H1 (cell line): ENCODE results near the gene PDGFB. TPM values are rescaled to one million over a fixed set of nuclear protein-coding genes. Genes with fewer than 3 reads are reported as not detected.

Source experiments
- CTCF ChIA-PET: fragments of 300-600 bp; sonication (Branson Sonifier 250); formaldehyde crosslinking; loops from one replicate; lab custom pipeline; 2021; ENCODE audit not compliant: partially characterized antibody; lab: Charles Lee
- POLR2A ChIA-PET: fragments of 300-600 bp; sonication (Branson Sonifier 250); formaldehyde crosslinking; loops from one replicate; lab custom pipeline; 2021; ENCODE audit warnings: inconsistent platforms; ENCODE audit not compliant: partially characterized antibody; lab: Charles Lee
- DNase-seq, 2 experiments: peaks; one replicate each; pipeline versions ENCODE4 v3.0.0 to v3.0.0-alpha.2; 2010 to 2022; ENCODE audit warnings: low spot score in 2 of 2, low read depth in 1 of 2, mixed read lengths in 1 of 2
- FAIRE-seq: peaks from 2 replicates; lab custom pipeline; 2011; peaks lifted over from hg19 to GRCh38; lab: Jason Lieb, UNC
- H2AFZ ChIP-seq: 2 replicates; pipeline ENCODE4 v1.8.1; 2012; ENCODE audit warnings: low read length, inconsistent platforms
- H2AK5ac ChIP-seq: 2 replicates; pipeline ENCODE4 v1.6.1; 2013; ENCODE audit warnings: low read depth, low read length
- H2BK120ac ChIP-seq: replicated peaks from 2 replicates; pipeline ENCODE3; 2013; ENCODE audit warnings: low read depth, low read length, inconsistent platforms
- H2BK12ac ChIP-seq: 2 replicates; pipeline ENCODE4 v1.6.1; 2013; ENCODE audit warnings: low read depth, low read length
- H2BK15ac ChIP-seq: 2 replicates; pipeline ENCODE4 v1.6.1; 2013; ENCODE audit warnings: low read length
- H2BK20ac ChIP-seq: 2 replicates; pipeline ENCODE4 v1.6.1; 2013; ENCODE audit warnings: low read length
- H2BK5ac ChIP-seq: 2 replicates; pipeline ENCODE4 v1.6.1; 2013; ENCODE audit warnings: low read depth, low read length
- H3K14ac ChIP-seq: 2 replicates; pipeline ENCODE4 v1.6.1; 2013; ENCODE audit warnings: inconsistent platforms; ENCODE audit not compliant: insufficient read length
- H3K18ac ChIP-seq: 2 replicates; pipeline ENCODE4 v1.6.1; 2013; ENCODE audit warnings: low read length; ENCODE audit errors: extremely low read depth
- H3K23ac ChIP-seq: 2 replicates; pipeline ENCODE4 v1.6.1; 2013; ENCODE audit warnings: inconsistent platforms; ENCODE audit not compliant: insufficient read length
- H3K23me2 ChIP-seq: 2 replicates; pipeline ENCODE4 v1.6.1; 2013; ENCODE audit warnings: low read depth, low read length
- H3K27ac ChIP-seq: 2 replicates; pipeline ENCODE4 v1.6.1; 2011; ENCODE audit warnings: low read depth, low read length, inconsistent platforms
- H3K27me3 ChIP-seq, 4 experiments: replicated peaks in 1 of 4; 1 replicate in 1 of 4; 2 replicates in 3 of 4; pipeline versions ENCODE4 v1.6.1 to v1.8.1; 2011 to 2013; ENCODE audit warnings: low read length in 3 of 4, mild to moderate bottlenecking in 3 of 4, inconsistent platforms in 2 of 4, mixed read lengths in 2 of 4, moderate library complexity in 1 of 4; ENCODE audit not compliant: control insufficient read depth in 3 of 4, insufficient read depth in 3 of 4; ENCODE audit errors: extremely low read depth in 1 of 4
- H3K36me3 ChIP-seq, 4 experiments: 2 replicates each; pipeline versions ENCODE4 v1.6.1 to v1.8.1; 2011 to 2013; ENCODE audit warnings: mild to moderate bottlenecking in 4 of 4, low read length in 3 of 4, moderate library complexity in 2 of 4, control low read depth in 1 of 4, inconsistent platforms in 1 of 4; ENCODE audit not compliant: insufficient read depth in 4 of 4, control insufficient read depth in 2 of 4
- H3K4ac ChIP-seq: replicated peaks from 2 replicates; pipeline ENCODE3; 2013; ENCODE audit warnings: low read length, low read depth, mixed read lengths, inconsistent platforms; ENCODE audit not compliant: insufficient read length
- H3K4me1 ChIP-seq, 4 experiments: replicated peaks in 1 of 4; 1 replicate in 1 of 4; 2 replicates in 3 of 4; pipeline versions ENCODE4 v1.6.1 to v1.8.1; 2011 to 2013; ENCODE audit warnings: low read length in 3 of 4, inconsistent platforms in 2 of 4, mixed read lengths in 1 of 4; ENCODE audit not compliant: insufficient read depth in 4 of 4, control insufficient read depth in 3 of 4
- H3K4me2 ChIP-seq, 2 experiments: 2 replicates each; pipeline versions ENCODE4 v1.6.1 to v1.8.1; 2011 to 2013; ENCODE audit warnings: low read depth in 2 of 2, low read length in 2 of 2, control low read depth in 1 of 2, inconsistent platforms in 1 of 2, mild to moderate bottlenecking in 1 of 2; ENCODE audit not compliant: insufficient read depth in 1 of 2
- H3K4me3 ChIP-seq, 4 experiments: fragments of 200-600, 300-600 bp in 1 of 4; sonication (generic), shearing (Covaris generic), sonication (Bioruptor Twin) in 1 of 4; 2 replicates each; pipeline versions ENCODE4 v1.5.1 to v1.8.1; 2011 to 2016; ENCODE audit warnings: low read length in 4 of 4, low read depth in 3 of 4, control low read depth in 2 of 4, inconsistent platforms in 2 of 4, mild to moderate bottlenecking in 2 of 4, mixed read lengths in 1 of 4, moderate library complexity in 1 of 4; ENCODE audit not compliant: insufficient read depth in 2 of 4; ENCODE audit errors: extremely low read depth in 1 of 4
- H3K56ac ChIP-seq: replicated peaks from 2 replicates; pipeline ENCODE3; 2013; ENCODE audit warnings: low read depth, mild to moderate bottlenecking, mixed read lengths, low read length, inconsistent platforms; ENCODE audit not compliant: insufficient read length
- H3K79me1 ChIP-seq: 2 replicates; pipeline ENCODE4 v1.6.1; 2013; ENCODE audit warnings: low read depth, low read length, control low read depth
- H3K79me2 ChIP-seq, 2 experiments: 2 replicates each; pipeline versions ENCODE4 v1.6.1 to v1.8.1; 2012 to 2013; ENCODE audit warnings: low read length in 2 of 2, mild to moderate bottlenecking in 2 of 2, inconsistent platforms in 1 of 2; ENCODE audit not compliant: insufficient read depth in 2 of 2, control insufficient read depth in 1 of 2
- H3K9ac ChIP-seq, 4 experiments: replicated peaks in 1 of 4; 1 replicate in 1 of 4; 2 replicates in 3 of 4; pipeline versions ENCODE4 v1.6.1 to v1.8.1; 2011 to 2013; ENCODE audit warnings: low read depth in 3 of 4, low read length in 3 of 4, control low read depth in 2 of 4, mild to moderate bottlenecking in 2 of 4, moderate library complexity in 2 of 4, inconsistent platforms in 1 of 4; ENCODE audit errors: extremely low read depth in 1 of 4
- H3K9me3 ChIP-seq, 2 experiments: 2 replicates each; pipeline versions ENCODE4 v1.6.1 to v1.8.1; 2012 to 2013; ENCODE audit warnings: mild to moderate bottlenecking in 2 of 2, moderate library complexity in 2 of 2, control low read depth in 1 of 2, inconsistent platforms in 1 of 2, low read depth in 1 of 2, low read length in 1 of 2, mixed read lengths in 1 of 2; ENCODE audit not compliant: insufficient read depth in 2 of 2
- H4K20me1 ChIP-seq, 2 experiments: replicated peaks in 1 of 2; 2 replicates each; pipeline versions ENCODE3 to v1.8.1; 2011 to 2013; ENCODE audit warnings: inconsistent platforms in 2 of 2, low read length in 2 of 2, mild to moderate bottlenecking in 1 of 2; ENCODE audit not compliant: insufficient read depth in 2 of 2, control insufficient read depth in 1 of 2
- H4K5ac ChIP-seq: 2 replicates; pipeline ENCODE4 v1.6.1; 2013; ENCODE audit warnings: low read length, low read depth, mixed read lengths, inconsistent platforms; ENCODE audit not compliant: insufficient read length
- H4K8ac ChIP-seq: 2 replicates; pipeline ENCODE4 v1.8.0; 2013; ENCODE audit warnings: mild to moderate bottlenecking, moderate library complexity, low read length, inconsistent platforms; ENCODE audit not compliant: insufficient read depth; ENCODE audit errors: extremely low read depth
- H4K91ac ChIP-seq: replicated peaks from 2 replicates; pipeline ENCODE3; 2013; ENCODE audit warnings: low read length, mixed read lengths, inconsistent platforms; ENCODE audit not compliant: insufficient read length
- CHD1 ChIP-seq: IDR thresholded peaks from 2 replicates; pipeline ENCODE4 v1.6.1; 2012; ENCODE audit warnings: low read depth, low read length, improper control_type of control experiment
- HDAC6 ChIP-seq: IDR thresholded peaks from one replicate; pipeline ENCODE4 v1.7.1; 2012; ENCODE audit warnings: low read depth, mild to moderate bottlenecking, inconsistent platforms, low read length, moderate library complexity
- JUN ChIP-seq: IDR thresholded peaks from 2 replicates; pipeline ENCODE4 v1.6.1; 2011; ENCODE audit warnings: low read depth, mild to moderate bottlenecking, improper control_type of control experiment, low read length
- NRF1 ChIP-seq: IDR thresholded peaks from 2 replicates; pipeline ENCODE4 v1.6.1; 2011; ENCODE audit warnings: mild to moderate bottlenecking, low read depth, low read length, improper control_type of control experiment
- WGBS, 2 experiments: shearing (Covaris generic) in 1 of 2; methylation state at CpG; one replicate each; pipeline versions ENCODE4 v1.1.6 to v1.1.7; 2013 to 2015; ENCODE audit warnings: low lambda C conversion rate in 2 of 2, mixed read lengths in 2 of 2, inconsistent platforms in 1 of 2, low coverage in 1 of 2, missing lambda C conversion rate in 1 of 2; ENCODE audit not compliant: insufficient replicate concordance in 2 of 2, insufficient coverage in 1 of 2, insufficient read length in 1 of 2; ENCODE audit errors: extremely low coverage in 1 of 2, missing lambda C conversion rate in 1 of 2; 5-methylcytosine and 5-hydroxymethylcytosine counted together
- polyA plus RNA-seq, 7 experiments: library from polyadenylated mRNA; depleted of rRNA in 3 of 7; stranded (reverse) in 5 of 7; unstranded in 2 of 7; fragments of >200 nt in 5 of 7; fragments of 200-250 nt in 2 of 7; gene quantifications; 1 replicate in 5 of 7; 2 replicates in 1 of 7; 4 replicates in 1 of 7; pipeline versions ENCODE4 v1.2.1 to v1.2.3, GENCODE V29; 2011 to 2013; ENCODE audit warnings: missing spikeins in 2 of 7, mixed read lengths in 2 of 7
- total RNA-seq: library from RNA; stranded (reverse); fragmentation: NEBNext Ultra II Directional; extraction: Animal tissue kit (Norgen Biotek cat#: 25700); gene quantifications from 2 replicates; pipeline ENCODE4 v1.2.1, GENCODE V29; 2021

The PDGFB gene
- total and polyA plus RNA-seq, 2 of the 8 experiments (the other 6 are each of a cell fraction or from before 2014, with no cell fraction given) = 3.9 to 8.5 TPM

DNA sequence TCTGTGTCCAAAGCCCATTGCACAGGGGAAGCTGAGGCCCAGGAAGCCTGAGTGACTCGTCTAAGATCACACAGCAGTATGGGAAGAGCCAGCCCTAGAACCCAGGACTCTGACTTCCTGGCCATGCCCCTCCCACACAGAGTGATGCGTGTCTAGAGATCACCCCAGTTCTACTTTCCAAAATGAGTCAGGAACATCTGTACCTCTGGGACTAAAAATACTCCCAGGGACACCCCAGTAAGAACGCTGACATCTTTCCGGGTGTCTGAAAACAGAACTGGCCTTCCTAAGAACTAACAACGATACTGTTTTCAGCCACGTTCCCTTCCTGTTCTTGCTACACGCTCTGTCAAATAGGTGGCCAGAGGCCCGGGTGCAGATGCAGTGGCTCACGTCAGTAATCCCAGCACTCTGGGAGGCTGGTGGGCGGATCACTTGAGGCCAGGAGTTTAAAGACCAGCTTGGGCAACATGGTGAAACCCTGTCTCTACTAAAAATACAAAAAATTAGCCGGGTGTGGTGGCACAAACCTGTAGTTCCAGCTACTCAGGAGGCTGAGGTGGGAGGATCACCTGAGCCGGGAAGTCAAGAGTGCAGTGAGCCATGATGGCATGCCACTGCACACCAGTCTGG, 21.7 kb upstream of the PDGFB start:
- H3K4me2 ChIP-seq = no peak overlapping the region
- no peak for TF ChIP-seq NRF1
- no peak for TF ChIP-seq HDAC6
- TF ChIP-seq CHD1 = no peak
- TF ChIP-seq JUN = no peak
- TF ChIP-seq, all 59 proteins: peak for 0
- no peaks in the 10 kb centered on the region for H3K79me2 ChIP-seq
- H3K23ac ChIP-seq = no peak overlapping the region
- no peak overlapping the region for H2BK20ac ChIP-seq
- H4K8ac ChIP-seq = no peak overlapping the region
- POLR2A ChIA-PET = no interaction called here
- H3K4ac ChIP-seq = no peak overlapping the region
- H2BK120ac ChIP-seq = no peak overlapping the region
- H3K56ac ChIP-seq = no peak overlapping the region
- FAIRE-seq (no peak), DNase-seq (no peak)
- no peaks in the 10 kb centered on the region for H3K79me1 ChIP-seq
- H3K14ac ChIP-seq = no peak overlapping the region
- no peak overlapping the region; a peak in 1 of 7 replicates for H3K9ac ChIP-seq
- H4K5ac ChIP-seq = no peak overlapping the region
- H2AK5ac ChIP-seq = no peak overlapping the region
- CTCF ChIA-PET = interaction anchor here (1.0 kb wide), 1 partner anchor 168 kb away, joined by 3 read pairs; no protein-coding TSS in a partner anchor
- no peak overlapping the region for H2BK12ac ChIP-seq
- H3K18ac ChIP-seq = no peak overlapping the region
- H3K27ac ChIP-seq = no peak overlapping the region
- H3K36me3 ChIP-seq = no peaks in the 10 kb centered on the region
- H3K23me2 ChIP-seq = no peaks in the 10 kb centered on the region
- no peaks in the 10 kb centered on the region; a peak in 1 of 7 replicates for H3K27me3 ChIP-seq
- H2AFZ ChIP-seq = no peak overlapping the region
- H4K20me1 ChIP-seq = no peaks in the 10 kb centered on the region
- H2BK5ac ChIP-seq = no peak overlapping the region
- WGBS, 2 experiments = 84% methylated on average over 12 of the region's 12 CpGs; no CpG with 5 or more reads in 1 of the 2 experiments
- H3K9me3 ChIP-seq = 0 out of 4 replicates have a peak, but pooled peaks cover 2 to 5% of the 10 kb centered on the region in 2 experiments
- no peak overlapping the region for H4K91ac ChIP-seq
- H3K4me1 ChIP-seq = peaks cover 0 to 7% (median under 1%) of the 10 kb centered on the region in 4 experiments; a peak in 2 of 7 replicates
- H2BK15ac ChIP-seq = no peak overlapping the region
- H3K4me3 ChIP-seq = no peak overlapping the region
